G401 (cell line): ENCODE data around the gene CCDC146. TPM values are rescaled to one million over a fixed set of nuclear protein-coding genes. Genes with fewer than 3 reads are reported as not detected.
"Not testable (repeated sequence)": the region's sequence is repeated elsewhere in the genome, so short reads cannot be mapped to it uniquely, and the experiment has no call there.

Experiments used
- DNase-seq: peaks from one replicate; pipeline ENCODE4 v3.0.0-alpha.2; 2015; ENCODE audit warnings: low spot score
- in situ Hi-C: cut with HindIII; loops from 2 replicates; pipeline ENCODE4 v1.10.0; 2016; ENCODE audit warnings: low sequenced_read_pairs, mixed read lengths
- total RNA-seq: library from RNA; depleted of rRNA; stranded (reverse); fragments of >200 nt; shearing (Covaris generic); gene quantifications from 2 replicates; pipeline ENCODE4 v1.2.3, GENCODE V29; 2014

Gene CCDC146
- total RNA-seq, 1 experiment from 2014 or later, result 0.61 TPM

- in situ Hi-C loops, result no loop called here
- DNase-seq, result no peak
Observed at GRCh38 chr7:77184463-77184862, 62.0 kb downstream of the CCDC146 start.

GRCh38 chr7:77184990-77185389 is 62.6 kb downstream of the CCDC146 start:
- in situ Hi-C loops, result no loop called here
- DNase-seq, result no peak

- in situ Hi-C loops, result no loop called here
- no peak for DNase-seq
Observed at GRCh38 chr7:77185866-77186265, 63.5 kb downstream of the CCDC146 start.

- in situ Hi-C loops, result no loop called here
- no peak for DNase-seq
Observed at GRCh38 chr7:77188731-77189437, 66.5 kb downstream of the CCDC146 start.

GRCh38 chr7:77197141-77197540 is 74.7 kb downstream of the CCDC146 start:
- in situ Hi-C loops, result no loop called here
- no peak for DNase-seq

GRCh38 chr7:77199013-77199966 is 76.9 kb downstream of the CCDC146 start, which contains the start of gene FGL2:
Gene FGL2 (minus strand): TSS chr7:77199819. CDS start chr7:77199793, 26 bp downstream.
- in situ Hi-C loops, result no loop called here
- DNase-seq, result no peak

GRCh38 chr7:77200542-77200941 is 78.1 kb downstream of the CCDC146 start:
- DNase-seq, result no peak
- in situ Hi-C loops, result no loop called here

GRCh38 chr7:77202481-77202976 is 80.1 kb downstream of the CCDC146 start:
- DNase-seq, result no peak
- in situ Hi-C loops, result no loop called here

GRCh38 chr7:77205706-77206105 is 83.3 kb downstream of the CCDC146 start:
- no peak for DNase-seq
- in situ Hi-C loops, result no loop called here

GRCh38 chr7:77208416-77208815 is 86.0 kb downstream of the CCDC146 start:
- no peak for DNase-seq
- in situ Hi-C loops, result no loop called here

- in situ Hi-C loops, result no loop called here
- no peak for DNase-seq
Observed at GRCh38 chr7:77209479-77210139, 87.2 kb downstream of the CCDC146 start.

GRCh38 chr7:77216181-77216845 is 93.9 kb downstream of the CCDC146 start:
- no peak for DNase-seq
- in situ Hi-C loops, result no loop called here

- DNase-seq, result no peak
- in situ Hi-C loops, result no loop called here
Observed at GRCh38 chr7:77217474-77218185, 95.2 kb downstream of the CCDC146 start.

GRCh38 chr7:77219701-77220331 is 97.4 kb downstream of the CCDC146 start:
- DNase-seq, in situ Hi-C loops: not testable (repeated sequence)

GRCh38 chr7:77222065-77222464 is 99.7 kb downstream of the CCDC146 start:
- DNase-seq, result no peak
- in situ Hi-C loops, result no loop called here

- in situ Hi-C loops, result no loop called here
- no peak for DNase-seq
Observed at GRCh38 chr7:77222819-77223218, 100.4 kb downstream of the CCDC146 start.

- in situ Hi-C loops, result no loop called here
- DNase-seq, result no peak
Observed at GRCh38 chr7:77223261-77223660, 100.8 kb downstream of the CCDC146 start.

- no peak for DNase-seq
- in situ Hi-C loops, result no loop called here
Observed at GRCh38 chr7:77226357-77226839, 104.0 kb downstream of the CCDC146 start.
